ENCODE data around the gene ARRB1. TPM values are rescaled to one million over a fixed set of nuclear protein-coding genes. Genes with fewer than 3 reads are reported as not detected.

ARRB1 gene
- total and polyA plus RNA-seq, 4 donors, result 39.8 to 145 (median 55.2) TPM

GRCh38 chr11:75349521-75350116, 1.8 kb downstream of the ARRB1 start:
- Histone ChIP-seq H3K9ac (ENCODE audit: insufficient read depth in 1 of 2, low read length in 2 of 2) (peak overlapping the region in 1 of 2 donors; percentile 91), H3K27ac (ENCODE audit: low read depth in 1 of 2, low read length in 1 of 2) (peak overlapping the region; percentile 21 to 97), H3K9me3 (ENCODE audit: control insufficient read depth in 4 of 4, insufficient read depth in 3 of 4, low read length in 3 of 4) (no peaks in the 10 kb centered on the region), H3K4me1 (ENCODE audit: control insufficient read depth in 5 of 5, insufficient read depth in 5 of 5, low read length in 5 of 5) (peaks cover 6 to 73% (median 45%) of the 10 kb centered on the region in 5 donors), H3K27me3 (ENCODE audit: control insufficient read depth in 3 of 3, insufficient read depth in 3 of 3, low read length in 2 of 3) (no peaks in the 10 kb centered on the region), H3K4me3 (peak overlapping the region; percentile 68), H3K36me3 (ENCODE audit: control insufficient read depth in 4 of 4, insufficient read depth in 4 of 4, low read length in 4 of 4) (peaks cover 0 to 7% (median 0%) of the 10 kb centered on the region in 4 donors)
- WGBS, 2 donors, result 43 to 53% methylated on average over 4 of the region's 4 CpGs
- TF ChIP-seq, protein P1, sequence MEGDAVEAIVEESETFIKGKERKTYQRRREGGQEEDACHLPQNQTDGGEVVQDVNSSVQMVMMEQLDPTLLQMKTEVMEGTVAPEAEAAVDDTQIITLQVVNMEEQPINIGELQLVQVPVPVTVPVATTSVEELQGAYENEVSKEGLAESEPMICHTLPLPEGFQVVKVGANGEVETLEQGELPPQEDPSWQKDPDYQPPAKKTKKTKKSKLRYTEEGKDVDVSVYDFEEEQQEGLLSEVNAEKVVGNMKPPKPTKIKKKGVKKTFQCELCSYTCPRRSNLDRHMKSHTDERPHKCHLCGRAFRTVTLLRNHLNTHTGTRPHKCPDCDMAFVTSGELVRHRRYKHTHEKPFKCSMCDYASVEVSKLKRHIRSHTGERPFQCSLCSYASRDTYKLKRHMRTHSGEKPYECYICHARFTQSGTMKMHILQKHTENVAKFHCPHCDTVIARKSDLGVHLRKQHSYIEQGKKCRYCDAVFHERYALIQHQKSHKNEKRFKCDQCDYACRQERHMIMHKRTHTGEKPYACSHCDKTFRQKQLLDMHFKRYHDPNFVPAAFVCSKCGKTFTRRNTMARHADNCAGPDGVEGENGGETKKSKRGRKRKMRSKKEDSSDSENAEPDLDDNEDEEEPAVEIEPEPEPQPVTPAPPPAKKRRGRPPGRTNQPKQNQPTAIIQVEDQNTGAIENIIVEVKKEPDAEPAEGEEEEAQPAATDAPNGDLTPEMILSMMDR (IDR thresholded peaks at IDR 0.05; ENCODE audit: control extremely low read depth, extremely low read depth), result no peak
- DNase-seq (no peak), ATAC-seq (ENCODE audit: insufficient read depth, low FRiP score) (no peak)

DNA sequence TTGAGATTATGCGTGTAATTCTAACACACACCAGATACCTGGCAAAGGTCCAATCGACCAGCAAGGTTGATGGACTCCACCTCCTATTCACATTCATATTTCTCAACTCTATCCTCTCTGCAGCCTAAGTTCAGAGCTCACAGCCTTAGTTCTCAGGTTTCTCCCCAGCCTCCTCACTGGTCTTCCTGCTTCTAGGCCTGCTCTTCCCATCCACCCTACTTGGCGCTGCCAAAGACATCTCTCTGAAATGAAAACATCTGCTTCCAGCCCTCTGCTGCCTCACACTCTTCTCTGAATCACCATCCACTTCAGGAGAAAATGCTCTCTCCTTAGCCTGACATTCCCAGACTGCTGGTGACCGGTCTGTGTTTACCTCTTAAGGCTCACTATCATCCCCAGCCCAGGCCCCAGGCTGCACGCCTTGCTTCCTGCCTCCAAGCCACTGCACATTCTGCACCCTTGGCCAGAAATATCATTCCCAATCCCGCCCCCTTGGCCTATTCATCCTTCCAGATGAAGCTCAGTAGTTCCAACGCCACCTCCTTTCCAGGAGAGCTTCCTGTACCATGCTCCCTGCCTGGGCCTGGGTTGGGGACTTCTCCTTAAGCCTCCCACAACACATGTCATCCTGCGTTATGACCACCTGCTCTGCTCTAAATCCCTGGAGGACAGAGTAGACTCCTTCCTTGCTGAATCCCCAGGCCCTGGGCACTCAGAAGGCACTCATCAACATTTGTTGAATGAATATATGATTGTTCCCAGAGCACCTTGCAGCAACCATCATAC, 3.5 kb downstream of the ARRB1 start:
- Histone ChIP-seq H3K27ac (ENCODE audit: low read depth in 1 of 2, low read length in 1 of 2) (peak overlapping the region; percentile 14 to 97), H3K36me3 (ENCODE audit: control insufficient read depth in 4 of 4, insufficient read depth in 4 of 4, low read length in 4 of 4) (peaks cover 0 to 8% (median 0%) of the 10 kb centered on the region in 4 donors), H3K9me3 (ENCODE audit: control insufficient read depth in 4 of 4, insufficient read depth in 3 of 4, low read length in 3 of 4) (no peaks in the 10 kb centered on the region), H3K27me3 (ENCODE audit: control insufficient read depth in 3 of 3, insufficient read depth in 3 of 3, low read length in 2 of 3) (no peaks in the 10 kb centered on the region), H3K9ac (ENCODE audit: insufficient read depth in 1 of 2, low read length in 2 of 2) (peak overlapping the region in 1 of 2 donors; percentile 51), H3K4me3 (no peak overlapping the region), H3K4me1 (ENCODE audit: control insufficient read depth in 5 of 5, insufficient read depth in 5 of 5, low read length in 5 of 5) (peaks cover 6 to 88% (median 60%) of the 10 kb centered on the region in 5 donors)
- DNase-seq (peak; percentile 41 to 82 (median 69)), ATAC-seq (ENCODE audit: insufficient read depth, low FRiP score) (no peak)
- 27 to 43% methylated on average over 8 of the region's 8 CpGs for WGBS, 2 donors
- TF ChIP-seq, protein P1 (IDR thresholded peaks at IDR 0.05; ENCODE audit: control extremely low read depth, extremely low read depth), result no peak

DNA sequence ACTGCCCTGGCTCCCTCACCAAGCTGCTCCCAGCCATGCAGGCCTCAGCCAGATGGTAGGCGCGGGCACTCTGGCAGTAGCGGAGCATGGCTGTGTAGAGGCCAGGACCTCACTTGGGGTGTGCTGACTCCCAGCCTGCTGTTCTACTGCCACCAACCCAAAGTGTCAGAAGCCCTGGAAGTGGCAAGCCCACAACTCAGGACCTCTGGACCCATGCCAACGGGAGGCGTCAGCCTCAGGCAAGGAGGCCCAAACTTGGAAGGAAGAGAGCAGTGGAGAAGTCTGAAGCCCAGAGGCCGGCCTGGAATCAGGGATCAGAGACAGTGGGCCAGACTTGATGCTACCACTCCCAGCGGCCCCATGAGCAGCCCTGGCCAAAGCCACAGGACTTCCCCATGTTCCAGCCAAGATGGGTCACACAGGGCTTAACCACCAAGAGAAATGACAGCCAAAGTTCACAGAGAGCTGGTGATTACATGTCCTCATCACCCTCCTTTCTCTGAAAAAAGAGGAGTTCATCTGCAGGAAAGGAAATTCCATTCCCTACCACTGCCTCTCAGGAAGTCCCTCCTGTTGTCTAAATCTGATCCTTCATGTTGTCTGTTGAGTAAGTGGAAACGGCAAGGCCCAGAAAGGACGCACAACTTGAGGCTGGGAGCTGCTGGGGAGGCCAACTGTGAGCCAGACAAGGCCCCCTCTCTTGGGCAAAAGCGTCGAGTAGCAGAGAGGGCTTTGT, 4.4 kb downstream of the ARRB1 start:
- Histone ChIP-seq H3K4me3 (no peak overlapping the region), H3K27ac (ENCODE audit: low read depth in 1 of 2, low read length in 1 of 2) (peak overlapping the region; percentile 14 to 92), H3K4me1 (ENCODE audit: control insufficient read depth in 5 of 5, insufficient read depth in 5 of 5, low read length in 5 of 5) (peaks cover 6 to 90% (median 63%) of the 10 kb centered on the region in 5 donors), H3K27me3 (ENCODE audit: control insufficient read depth in 3 of 3, insufficient read depth in 3 of 3, low read length in 2 of 3) (no peaks in the 10 kb centered on the region), H3K9ac (ENCODE audit: insufficient read depth in 1 of 2, low read length in 2 of 2) (peak overlapping the region in 1 of 2 donors; percentile 51), H3K36me3 (ENCODE audit: control insufficient read depth in 4 of 4, insufficient read depth in 4 of 4, low read length in 4 of 4) (peaks cover 0 to 8% (median 0%) of the 10 kb centered on the region in 4 donors), H3K9me3 (ENCODE audit: control insufficient read depth in 4 of 4, insufficient read depth in 3 of 4, low read length in 3 of 4) (no peaks in the 10 kb centered on the region)
- ATAC-seq (ENCODE audit: insufficient read depth, low FRiP score), result no peak
- TF ChIP-seq, protein P1 (IDR thresholded peaks at IDR 0.05; ENCODE audit: control extremely low read depth, extremely low read depth), result no peak
- WGBS, 2 donors, result 39 to 41% methylated on average over 11 of the region's 11 CpGs
- DNase-seq, result peak; percentile 64 to 66 (median 66)
